GM12801 (cell line): Measurements from ENCODE around the gene ARSA.

Experiments
- TF ChIP-seq, protein P1 (sequence below): IDR thresholded peaks from one replicate; pipeline ENCODE4 v1.5.1; 2011; ENCODE audit warnings: control low read depth; ENCODE audit not compliant: insufficient read length; ENCODE audit errors: extremely low read depth

ARSA gene

DNA sequence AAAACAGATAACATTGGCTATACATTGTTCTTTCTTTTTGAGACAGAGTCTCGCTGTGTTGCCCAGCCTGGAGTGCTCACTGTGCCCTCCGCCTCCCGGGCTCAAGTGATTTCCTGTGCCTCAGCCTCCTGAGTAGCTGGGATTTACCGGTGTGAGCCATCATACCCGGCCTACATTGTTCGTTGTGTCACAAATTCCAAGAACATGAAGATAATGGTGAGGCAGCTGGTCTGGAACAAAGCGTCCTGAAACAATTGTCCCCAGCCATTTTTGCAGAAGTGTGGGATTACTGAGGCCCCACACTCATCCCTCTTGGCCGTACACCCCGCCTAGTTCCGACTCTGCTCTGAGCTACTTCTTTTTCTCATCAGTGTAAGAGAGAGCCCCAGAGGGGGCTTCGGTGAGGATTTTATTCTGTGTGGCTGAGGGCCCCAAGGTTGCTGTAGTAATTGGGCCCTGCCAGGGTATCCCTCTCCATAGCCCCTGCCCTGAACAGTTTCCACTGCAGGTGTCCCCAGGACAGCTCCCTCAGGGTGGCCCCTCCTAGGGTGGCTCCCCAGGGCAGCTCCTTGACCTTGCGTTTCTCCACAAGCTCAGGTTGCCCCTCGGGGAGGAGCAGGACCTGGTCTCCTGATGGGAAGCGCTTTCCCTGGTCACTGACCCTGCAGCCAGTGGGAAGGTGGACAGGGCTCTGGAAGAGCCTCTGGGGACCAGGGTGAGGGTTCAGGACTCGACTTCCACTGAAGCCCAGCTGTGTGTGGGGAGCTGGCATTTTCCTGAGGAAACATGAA is 13.1 kb upstream of the ARSA start:
- TF ChIP-seq, protein P1, sequence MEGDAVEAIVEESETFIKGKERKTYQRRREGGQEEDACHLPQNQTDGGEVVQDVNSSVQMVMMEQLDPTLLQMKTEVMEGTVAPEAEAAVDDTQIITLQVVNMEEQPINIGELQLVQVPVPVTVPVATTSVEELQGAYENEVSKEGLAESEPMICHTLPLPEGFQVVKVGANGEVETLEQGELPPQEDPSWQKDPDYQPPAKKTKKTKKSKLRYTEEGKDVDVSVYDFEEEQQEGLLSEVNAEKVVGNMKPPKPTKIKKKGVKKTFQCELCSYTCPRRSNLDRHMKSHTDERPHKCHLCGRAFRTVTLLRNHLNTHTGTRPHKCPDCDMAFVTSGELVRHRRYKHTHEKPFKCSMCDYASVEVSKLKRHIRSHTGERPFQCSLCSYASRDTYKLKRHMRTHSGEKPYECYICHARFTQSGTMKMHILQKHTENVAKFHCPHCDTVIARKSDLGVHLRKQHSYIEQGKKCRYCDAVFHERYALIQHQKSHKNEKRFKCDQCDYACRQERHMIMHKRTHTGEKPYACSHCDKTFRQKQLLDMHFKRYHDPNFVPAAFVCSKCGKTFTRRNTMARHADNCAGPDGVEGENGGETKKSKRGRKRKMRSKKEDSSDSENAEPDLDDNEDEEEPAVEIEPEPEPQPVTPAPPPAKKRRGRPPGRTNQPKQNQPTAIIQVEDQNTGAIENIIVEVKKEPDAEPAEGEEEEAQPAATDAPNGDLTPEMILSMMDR, result no peak

DNA sequence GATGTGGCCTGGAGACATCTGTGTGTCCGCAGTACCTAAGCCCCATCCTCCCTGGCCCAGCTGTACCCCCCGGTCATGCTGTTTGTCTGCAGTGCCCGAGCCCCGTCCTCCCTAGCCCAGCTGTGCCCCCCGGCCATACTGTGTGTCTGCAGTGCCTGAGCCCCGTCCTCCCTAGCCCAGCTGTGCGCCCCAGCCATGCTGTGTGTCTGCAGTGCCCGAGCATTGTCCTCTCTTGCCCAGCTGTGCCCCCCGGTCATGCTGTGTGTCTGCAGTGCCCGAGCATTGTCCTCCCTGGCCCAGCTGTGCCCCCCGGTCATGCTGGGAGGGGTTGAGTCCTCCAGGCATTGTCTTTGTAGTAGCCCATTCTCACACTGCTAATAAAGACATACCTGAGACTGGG is 7.6 kb upstream of the ARSA start:
- TF ChIP-seq, protein P1, result no peak

DNA sequence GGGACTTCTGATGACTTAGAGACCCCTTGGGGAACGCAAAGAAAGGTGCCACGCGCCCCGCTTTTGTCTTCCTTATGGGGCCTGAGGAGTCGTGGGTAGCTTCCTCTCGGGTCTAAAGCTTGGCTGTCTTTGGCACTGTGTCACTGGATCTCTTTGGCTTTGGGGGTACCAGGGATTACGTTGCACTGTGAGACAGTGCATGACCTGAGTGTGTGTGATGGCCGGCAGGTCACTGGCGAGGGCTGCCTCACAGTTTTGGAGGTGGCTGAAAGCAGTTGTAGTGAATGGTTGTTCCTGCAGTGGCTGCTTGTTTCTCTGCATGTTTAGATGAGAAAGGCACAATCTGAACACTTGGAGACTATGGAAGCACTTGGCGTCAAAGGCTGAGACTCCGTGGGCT is 5.8 kb upstream of the ARSA start:
- TF ChIP-seq, protein P1, result no peak

DNA sequence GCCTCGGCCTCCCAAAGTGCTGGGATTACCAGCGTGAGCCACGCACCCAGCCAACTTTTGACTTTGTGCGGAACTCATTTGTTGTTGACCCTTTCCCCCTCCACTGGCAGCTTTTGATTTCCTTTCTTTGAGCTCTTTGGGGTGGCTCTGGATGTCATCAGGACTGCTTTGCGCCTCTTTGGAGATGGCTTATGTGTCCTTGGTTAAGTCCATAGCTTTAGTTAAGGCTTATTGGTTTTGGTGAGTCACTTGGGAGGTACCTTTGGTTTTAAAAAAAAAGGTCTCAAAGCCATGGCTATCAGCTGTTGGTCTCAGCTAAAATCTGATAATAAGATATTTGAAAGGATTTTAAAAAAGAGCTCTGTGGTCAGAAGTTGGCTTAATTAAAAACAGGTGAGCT is 5.1 kb upstream of the ARSA start:
- TF ChIP-seq, protein P1, result no peak

DNA sequence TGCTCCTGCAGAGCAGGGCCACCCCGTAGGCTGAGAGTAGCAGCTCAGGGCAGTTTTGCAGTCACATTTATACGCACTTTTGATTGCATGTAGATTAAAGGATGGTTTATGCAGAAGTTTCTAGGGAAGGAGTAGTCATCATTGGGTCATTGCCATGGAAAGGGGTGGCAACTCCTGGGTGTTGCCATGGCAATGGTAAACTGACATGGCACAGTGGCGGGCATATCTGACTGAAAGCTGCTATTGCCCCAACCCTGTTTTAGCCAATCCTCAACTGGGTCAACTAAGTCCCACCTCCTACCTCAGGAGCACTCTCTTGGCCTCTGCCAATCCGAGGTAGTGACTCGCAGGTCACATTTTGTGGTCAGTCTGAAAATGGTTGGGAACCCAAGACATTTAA is 2.4 kb upstream of the ARSA start:
- TF ChIP-seq, protein P1, result no peak

DNA sequence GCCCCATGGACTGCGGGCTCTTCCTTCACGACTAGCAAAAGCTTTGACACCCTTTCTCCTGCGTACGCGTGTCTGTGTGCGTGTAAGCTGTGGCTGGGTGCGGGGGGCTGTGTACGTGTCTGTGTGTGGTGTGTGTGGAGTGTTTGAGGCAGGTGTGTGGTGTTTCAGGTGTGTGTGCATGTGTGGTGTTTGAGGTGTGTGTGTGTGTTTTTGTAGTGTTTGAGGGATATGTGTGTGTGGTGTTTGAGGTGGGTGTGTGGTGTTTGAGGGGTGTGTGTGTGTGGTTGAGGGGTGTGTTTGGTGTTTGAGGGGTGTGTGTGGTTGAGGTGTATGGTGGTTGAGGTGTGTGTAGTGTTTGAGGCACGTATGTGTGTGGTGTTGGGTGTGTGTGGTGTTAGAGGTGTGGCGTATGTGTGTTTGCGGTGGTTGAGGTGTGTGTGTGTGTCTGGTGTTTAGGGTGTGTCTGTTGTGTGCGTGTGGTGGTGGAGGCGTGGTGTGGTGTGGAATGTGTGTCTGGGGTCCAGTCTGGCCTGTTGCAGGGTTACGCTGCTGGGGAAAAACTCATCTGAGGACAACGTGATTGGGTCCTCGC is 687 bp upstream of the ARSA start:
- TF ChIP-seq, protein P1, result no peak

DNA sequence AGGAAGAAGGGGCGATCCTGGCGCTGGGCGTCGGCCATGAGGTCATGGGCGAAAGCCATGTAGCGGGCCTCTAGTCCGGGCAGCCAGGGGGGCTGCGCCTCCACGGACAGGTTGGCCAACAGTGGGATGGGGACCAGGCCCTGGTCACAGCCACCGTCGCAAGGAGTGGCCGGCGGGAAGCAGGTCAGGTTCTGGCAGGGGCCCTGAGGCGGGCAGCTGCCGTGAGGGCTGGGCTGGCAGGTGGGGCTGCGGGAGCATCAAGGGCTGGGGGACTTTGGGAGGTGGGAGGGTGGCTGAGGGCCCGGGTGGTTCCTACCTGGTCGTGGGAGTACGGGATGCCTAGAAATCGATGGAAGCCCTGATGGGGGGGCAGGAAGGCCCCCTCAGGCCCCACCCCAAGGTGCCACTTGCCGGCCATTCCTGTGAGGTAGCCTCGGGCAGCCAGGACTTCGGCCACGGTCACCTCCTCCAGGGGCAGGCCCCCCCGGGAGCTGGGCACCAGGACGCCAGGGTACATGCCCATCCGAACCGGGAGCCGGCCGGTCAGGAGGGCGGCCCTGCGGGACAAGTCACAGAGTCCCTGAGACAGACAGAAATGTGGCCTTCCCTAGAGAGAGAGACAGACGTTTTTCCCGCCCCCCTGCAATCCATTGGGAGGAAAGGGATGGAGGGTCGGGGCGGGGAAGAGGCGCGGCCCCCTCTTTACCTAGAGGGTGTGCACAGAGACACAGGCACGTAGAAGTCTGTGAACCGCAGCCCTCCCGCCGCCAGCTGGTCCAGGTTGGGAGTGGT is 906 bp downstream of the ARSA start:
- TF ChIP-seq, protein P1, result no peak
